NCI-H146 treated with DMSO at 0.1 percent for 48 hours (cell line): ENCODE measurements around the gene COMTD1.
"Not testable (repeated sequence)": the region's sequence is repeated elsewhere in the genome, so short reads cannot be mapped to it uniquely, and the experiment has no call there.

Source experiments
- DNase-seq: peaks from one replicate; lab custom pipeline; 2025; ENCODE audit not compliant: unreplicated experiment; lab: John Stamatoyannopoulos, UW

COMTD1 gene

GRCh38 chr10:75195035-75195763 is 40.6 kb downstream of the COMTD1 start:
- no peak for DNase-seq

DNA sequence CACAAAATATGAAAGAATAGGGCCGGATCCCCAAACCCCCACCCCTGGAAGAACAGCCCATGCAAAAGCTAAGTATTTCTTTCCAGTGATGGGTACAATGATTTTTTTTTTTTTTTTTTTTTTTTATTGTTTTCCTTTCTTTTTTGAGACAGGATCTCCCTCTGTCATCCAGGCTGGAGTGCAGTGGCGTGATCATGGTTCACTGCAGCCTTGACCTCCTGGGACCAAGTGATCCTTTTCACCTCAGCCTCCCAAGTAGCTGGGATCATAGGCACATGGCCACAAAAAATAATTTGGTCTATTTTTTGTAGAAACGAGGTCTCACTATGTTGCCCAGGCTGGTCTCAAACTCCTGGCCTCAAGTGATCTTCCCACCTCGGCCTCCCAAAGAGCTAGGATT is 41.1 kb downstream of the COMTD1 start:
- not testable (repeated sequence) for DNase-seq

DNA sequence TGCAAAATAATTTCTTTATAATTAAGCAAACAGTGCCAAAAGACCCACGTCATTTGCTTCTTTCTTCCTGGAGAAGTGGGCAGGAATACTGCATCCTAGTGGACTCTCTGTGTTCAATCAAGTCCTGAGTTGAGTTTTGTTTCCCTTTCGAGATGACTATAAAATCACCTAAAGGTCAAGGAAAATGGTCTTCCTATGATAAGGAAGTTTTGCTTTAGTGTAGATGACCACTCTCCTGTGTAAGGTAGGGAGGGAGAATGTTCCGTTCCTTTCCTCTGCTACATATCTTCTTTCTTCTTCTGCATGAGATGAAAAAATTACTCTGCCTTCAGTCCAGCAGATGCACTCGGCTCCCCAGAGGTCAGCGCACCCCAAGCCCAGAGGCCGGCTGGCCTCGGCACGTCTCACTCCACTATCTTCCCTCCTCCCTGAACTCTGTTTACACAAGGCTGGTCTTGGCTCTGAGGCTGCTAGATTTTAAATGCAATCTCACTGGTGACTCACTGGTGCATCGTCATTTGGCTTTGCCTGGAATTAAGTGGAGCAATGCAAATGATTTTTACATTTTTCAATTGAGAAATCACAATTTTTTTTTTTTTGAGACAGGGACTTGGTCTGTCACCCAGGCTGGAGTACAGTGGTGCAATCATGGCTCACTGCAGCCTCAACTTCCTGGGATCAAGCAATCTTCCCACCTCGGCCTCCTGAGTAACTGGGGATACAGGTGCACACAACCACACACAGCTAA is 43.8 kb downstream of the COMTD1 start:
- no peak for DNase-seq

- no peak for DNase-seq
These were observed 46.3 kb downstream of the COMTD1 start for GRCh38 chr10:75189266-75190096.

GRCh38 chr10:75188522-75188921 is 47.2 kb downstream of the COMTD1 start:
- DNase-seq: not testable (repeated sequence)

GRCh38 chr10:75187961-75188426 is 47.8 kb downstream of the COMTD1 start:
- peak; percentile 22 for DNase-seq

- DNase-seq: no peak
These were observed 49.4 kb downstream of the COMTD1 start for GRCh38 chr10:75186310-75186709.
